PFSK-1 (cell line): ENCODE data around the gene TRIM39.

Experiments
- REST ChIP-seq, 2 experiments: IDR thresholded peaks; 2 replicates each; pipeline versions ENCODE4 v1.6.1 to v1.8.0; 2011 to 2012; ENCODE audit warnings: low read depth in 2 of 2, low read length in 2 of 2, control low read depth in 1 of 2, inconsistent platforms in 1 of 2, mild to moderate bottlenecking in 1 of 2, moderate library complexity in 1 of 2; ENCODE audit not compliant: insufficient read depth in 1 of 2
- SIN3A ChIP-seq: IDR thresholded peaks from 2 replicates; pipeline ENCODE4 v1.6.1; 2012; ENCODE audit warnings: mild to moderate bottlenecking, low read length, moderate library complexity, borderline replicate concordance; ENCODE audit not compliant: insufficient read depth
- TAF1 ChIP-seq: IDR thresholded peaks from 2 replicates; pipeline ENCODE4 v1.6.1; 2012; ENCODE audit warnings: low read length, control low read depth, borderline replicate concordance; ENCODE audit not compliant: insufficient read depth

- TF ChIP-seq SIN3A = no peak
- no peak for TF ChIP-seq TAF1
- TF ChIP-seq REST (IDR thresholded peaks at IDR 0.05; ENCODE audit: insufficient read depth in 1 of 2, low read depth in 2 of 2, low read length in 2 of 2) = no peak
Observed at GRCh38 chr6:30304002-30304401, 22.7 kb upstream of the TRIM39 start.
